Renal pelvis (tissue), 12 donors: ENCODE measurements around the gene SELE. TPM values are rescaled to one million over a fixed set of nuclear protein-coding genes. Genes with fewer than 3 reads are reported as not detected.
A peak's percentile ranks its signal among the peaks of the same experiment; 100 is the strongest.

Source experiments
- DNase-seq: peaks from one replicate; pipeline ENCODE4 v3.0.0-alpha.2; 2013
- long read RNA-seq, 16 experiments: transcript quantifications; one replicate each; lab custom pipeline, GENCODE V29; 2026
- polyA plus RNA-seq, 3 donors: library from polyadenylated mRNA; unstranded; fragments of 120-200 nt; gene quantifications; one replicate each; pipeline ENCODE4 v1.2.1, GENCODE V29; 2013; ENCODE audit not compliant: insufficient read length in 3 of 3

SELE gene
- polyA plus RNA-seq = under 1 TPM; 0.42 to 0.48 (median 0.43) TPM
- long read RNA-seq, donor 1 = 0 reads
- long read RNA-seq, donor 2 = 0 reads
- long read RNA-seq, donor 3 = 0 reads
- long read RNA-seq, donor 4 = 0 reads
- long read RNA-seq, donor 5 = 0 reads
- long read RNA-seq, donor 6 = 0 reads
- long read RNA-seq, donor 7 = 0 reads
- long read RNA-seq, donor 8 = 0 reads
- long read RNA-seq, donor 9 = 0 reads
- long read RNA-seq, donor 10 = 0 reads
- long read RNA-seq, donor 11 = 0 reads
- long read RNA-seq, donor 12 = 0 reads
- long read RNA-seq, donor 13 = 0 reads
- long read RNA-seq, donor 14 = 0 reads
- long read RNA-seq, donor 15 = 0 reads
- long read RNA-seq, donor 16 = 0 reads

GRCh38 chr1:169733924-169734323 is at the start of gene SELE:
SELE (minus strand) TSS chr1:169734079; CDS start chr1:169733612, 467 bp downstream.
- no peak for DNase-seq

GRCh38 chr1:169782596-169782995 is 48.7 kb upstream of the SELE start:
- DNase-seq = no peak

- DNase-seq = no peak
Measured at GRCh38 chr1:169779970-169780369, 46.1 kb upstream of the SELE start.

GRCh38 chr1:169779150-169779549 is 45.3 kb upstream of the SELE start:
- no peak for DNase-seq

- no peak for DNase-seq
Measured at GRCh38 chr1:169776440-169776839, 42.6 kb upstream of the SELE start.

GRCh38 chr1:169768161-169768560 is 34.3 kb upstream of the SELE start:
- no peak for DNase-seq

GRCh38 chr1:169765580-169766331 is 31.9 kb upstream of the SELE start:
- no peak for DNase-seq

- no peak for DNase-seq
Measured at GRCh38 chr1:169764919-169765318, 31.0 kb upstream of the SELE start.

GRCh38 chr1:169762699-169763098 is 28.8 kb upstream of the SELE start:
- DNase-seq = no peak

- no peak for DNase-seq
Measured at GRCh38 chr1:169759038-169759437, 25.2 kb upstream of the SELE start.

GRCh38 chr1:169753549-169753948 is 19.7 kb upstream of the SELE start:
- no peak for DNase-seq

- no peak for DNase-seq
Measured at GRCh38 chr1:169750041-169750440, 16.2 kb upstream of the SELE start.

- no peak for DNase-seq
Measured at GRCh38 chr1:169746550-169746949, 12.7 kb upstream of the SELE start.

GRCh38 chr1:169745015-169745861 is 11.4 kb upstream of the SELE start:
- DNase-seq = no peak

GRCh38 chr1:169741666-169742394 is 8.0 kb upstream of the SELE start:
- DNase-seq = no peak

GRCh38 chr1:169739980-169740379 is 6.1 kb upstream of the SELE start:
- DNase-seq = peak; percentile 17

GRCh38 chr1:169731446-169731845 is 2.4 kb downstream of the SELE start:
- no peak for DNase-seq

GRCh38 chr1:169729991-169730390 is 3.9 kb downstream of the SELE start:
- DNase-seq = no peak

- DNase-seq = no peak
Measured at GRCh38 chr1:169727307-169727706, 6.6 kb downstream of the SELE start.

- no peak for DNase-seq
Measured at GRCh38 chr1:169726851-169727250, 7.0 kb downstream of the SELE start.

- DNase-seq = no peak
Measured at GRCh38 chr1:169725930-169726329, 7.9 kb downstream of the SELE start.

GRCh38 chr1:169724168-169724567 is 9.7 kb downstream of the SELE start:
- DNase-seq = no peak
